GM06990 (cell line): ENCODE measurements around the gene ZBED5.

Experiments used
- DNase-seq: peaks from one replicate; pipeline ENCODE4 v3.0.0-alpha.2; 2011; ENCODE audit not compliant: insufficient read length; ENCODE audit errors: extremely low read depth
- H3K27me3 ChIP-seq: replicated peaks from 2 replicates; pipeline ENCODE4 v1.6.0; 2011; ENCODE audit warnings: low read length; ENCODE audit not compliant: control insufficient read depth, insufficient read depth
- H3K36me3 ChIP-seq: 2 replicates; pipeline ENCODE4 v1.5.1; 2011; ENCODE audit warnings: low read length; ENCODE audit not compliant: control insufficient read depth, insufficient read depth
- H3K4me3 ChIP-seq: replicated peaks from 2 replicates; pipeline ENCODE4 v1.5.1; 2011; ENCODE audit warnings: low read depth, mild to moderate bottlenecking, control low read depth, low read length
- TF ChIP-seq, protein P1 (sequence below): IDR thresholded peaks from 2 replicates; pipeline ENCODE4 v1.5.1; 2011; ENCODE audit warnings: low read length, control low read depth, mild to moderate bottlenecking, inconsistent platforms; ENCODE audit not compliant: insufficient read depth, poor library complexity, severe bottlenecking

ZBED5 gene

DNA sequence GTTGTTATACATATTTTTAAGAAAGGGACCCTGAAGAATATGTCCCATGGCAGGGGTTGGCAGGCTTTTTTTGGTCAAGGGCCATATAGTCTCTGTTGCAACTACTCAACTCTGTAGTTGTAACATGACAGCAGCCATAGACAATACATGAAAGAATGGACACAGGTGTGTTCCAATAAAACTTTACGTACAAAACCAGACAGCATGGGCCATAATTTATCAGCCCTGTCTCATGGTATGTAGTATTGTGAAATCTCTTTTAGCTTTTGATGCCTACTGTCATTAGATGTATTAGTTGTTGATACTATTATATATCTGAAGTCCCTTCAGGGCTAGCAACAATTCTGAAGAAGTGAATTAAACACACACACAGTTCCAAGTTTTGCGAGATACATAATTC, 2.6 kb downstream of the ZBED5 start:
- TF ChIP-seq, protein P1, sequence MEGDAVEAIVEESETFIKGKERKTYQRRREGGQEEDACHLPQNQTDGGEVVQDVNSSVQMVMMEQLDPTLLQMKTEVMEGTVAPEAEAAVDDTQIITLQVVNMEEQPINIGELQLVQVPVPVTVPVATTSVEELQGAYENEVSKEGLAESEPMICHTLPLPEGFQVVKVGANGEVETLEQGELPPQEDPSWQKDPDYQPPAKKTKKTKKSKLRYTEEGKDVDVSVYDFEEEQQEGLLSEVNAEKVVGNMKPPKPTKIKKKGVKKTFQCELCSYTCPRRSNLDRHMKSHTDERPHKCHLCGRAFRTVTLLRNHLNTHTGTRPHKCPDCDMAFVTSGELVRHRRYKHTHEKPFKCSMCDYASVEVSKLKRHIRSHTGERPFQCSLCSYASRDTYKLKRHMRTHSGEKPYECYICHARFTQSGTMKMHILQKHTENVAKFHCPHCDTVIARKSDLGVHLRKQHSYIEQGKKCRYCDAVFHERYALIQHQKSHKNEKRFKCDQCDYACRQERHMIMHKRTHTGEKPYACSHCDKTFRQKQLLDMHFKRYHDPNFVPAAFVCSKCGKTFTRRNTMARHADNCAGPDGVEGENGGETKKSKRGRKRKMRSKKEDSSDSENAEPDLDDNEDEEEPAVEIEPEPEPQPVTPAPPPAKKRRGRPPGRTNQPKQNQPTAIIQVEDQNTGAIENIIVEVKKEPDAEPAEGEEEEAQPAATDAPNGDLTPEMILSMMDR = no peak
- H3K36me3 ChIP-seq = peaks cover 3% of the 10 kb centered on the region
- DNase-seq = no peak
- no peaks in the 10 kb centered on the region for H3K27me3 ChIP-seq
- H3K4me3 ChIP-seq = no peak overlapping the region

DNA sequence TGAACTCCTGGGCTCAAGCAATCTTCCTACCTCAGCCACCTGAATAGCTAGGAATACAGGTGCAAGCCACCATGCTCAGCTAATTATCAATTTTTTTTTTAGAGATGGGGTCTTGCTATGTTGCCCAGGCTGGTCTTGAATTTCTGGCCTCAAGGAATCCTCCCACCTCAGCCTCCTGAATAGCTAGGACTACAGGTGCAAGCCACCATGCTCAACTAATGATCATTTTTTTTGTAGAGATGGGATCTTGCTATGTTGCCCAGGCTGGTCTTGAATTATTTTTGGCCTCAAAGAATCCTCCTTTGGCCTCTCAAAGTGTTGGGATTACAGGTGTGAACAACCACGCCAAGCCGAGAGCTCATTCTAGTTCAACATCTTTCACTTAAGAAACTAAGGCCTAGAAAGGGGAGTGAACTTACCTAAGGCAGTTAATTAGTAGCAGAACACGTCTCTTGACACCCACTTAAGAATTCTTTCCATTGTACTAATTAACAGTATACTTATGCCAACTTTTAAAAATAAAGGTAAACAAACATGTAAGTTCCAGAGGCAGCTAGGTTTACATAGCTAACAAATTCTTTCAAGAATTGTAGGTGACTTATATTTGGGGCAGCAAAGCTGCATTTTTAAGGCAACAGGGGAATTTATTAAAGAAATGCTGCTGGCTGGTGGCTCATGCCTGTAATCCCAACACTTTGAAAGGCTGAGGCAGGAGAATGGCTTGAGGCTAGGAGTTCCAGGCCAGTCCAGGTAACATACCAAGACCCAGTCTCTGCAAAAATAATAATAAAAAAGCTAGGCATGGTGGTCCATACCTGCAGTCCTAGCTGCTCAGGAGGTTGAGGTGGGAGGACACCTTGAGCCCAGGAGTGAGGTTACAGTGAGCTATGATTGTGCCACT, 9.6 kb downstream of the ZBED5 start:
- DNase-seq = no peak
- Histone ChIP-seq H3K36me3 (peaks cover 1% of the 10 kb centered on the region; the same call in 1 of the 2 replicates), H3K27me3 (no peaks in the 10 kb centered on the region), H3K4me3 (no peak overlapping the region)
- TF ChIP-seq, protein P1 = no peak

DNA sequence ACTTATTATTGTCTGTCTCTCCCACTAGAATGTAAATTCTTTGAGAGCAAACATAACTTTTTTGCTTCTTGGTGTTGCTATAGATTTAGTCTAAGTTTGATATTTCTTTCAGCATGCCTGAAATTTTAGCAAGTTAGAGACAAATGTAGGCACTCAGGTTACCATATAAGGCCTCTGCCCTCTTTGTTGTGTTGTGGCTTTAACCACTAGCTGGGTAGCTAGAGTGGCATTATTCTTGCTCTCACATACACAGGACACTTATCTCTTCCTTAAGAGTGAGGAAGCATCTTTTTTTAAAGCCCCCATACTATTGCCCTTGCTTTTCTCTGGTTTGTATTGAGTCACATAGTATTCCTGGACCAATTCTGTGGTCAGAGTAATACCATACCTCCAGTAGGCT, 11.2 kb downstream of the ZBED5 start:
- DNase-seq = no peak
- Histone ChIP-seq H3K36me3 (no peaks in the 10 kb centered on the region), H3K4me3 (no peak overlapping the region), H3K27me3 (no peaks in the 10 kb centered on the region)
- TF ChIP-seq, protein P1 = no peak

DNA sequence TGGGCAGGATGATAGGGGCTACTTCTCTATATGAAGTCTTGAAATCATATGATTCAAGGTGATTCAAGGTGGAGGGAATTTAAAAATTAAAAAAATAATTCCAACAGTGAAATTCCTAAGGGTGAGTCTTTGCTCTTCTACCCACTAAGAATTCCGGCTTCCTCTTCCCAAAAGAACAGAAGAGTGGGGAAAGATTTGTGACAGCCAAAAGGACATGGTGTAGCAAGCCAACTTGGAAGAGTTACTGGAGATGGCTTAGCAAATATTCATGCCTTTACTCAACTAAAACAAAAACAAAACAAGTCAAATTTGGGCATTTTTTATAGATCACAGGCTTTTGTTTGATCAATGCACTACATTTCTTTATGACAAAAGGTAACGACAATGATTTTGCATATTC, 12.3 kb downstream of the ZBED5 start:
- TF ChIP-seq, protein P1 = no peak
- Histone ChIP-seq H3K4me3 (no peak overlapping the region), H3K36me3 (no peaks in the 10 kb centered on the region), H3K27me3 (no peaks in the 10 kb centered on the region)
- DNase-seq = no peak

DNA sequence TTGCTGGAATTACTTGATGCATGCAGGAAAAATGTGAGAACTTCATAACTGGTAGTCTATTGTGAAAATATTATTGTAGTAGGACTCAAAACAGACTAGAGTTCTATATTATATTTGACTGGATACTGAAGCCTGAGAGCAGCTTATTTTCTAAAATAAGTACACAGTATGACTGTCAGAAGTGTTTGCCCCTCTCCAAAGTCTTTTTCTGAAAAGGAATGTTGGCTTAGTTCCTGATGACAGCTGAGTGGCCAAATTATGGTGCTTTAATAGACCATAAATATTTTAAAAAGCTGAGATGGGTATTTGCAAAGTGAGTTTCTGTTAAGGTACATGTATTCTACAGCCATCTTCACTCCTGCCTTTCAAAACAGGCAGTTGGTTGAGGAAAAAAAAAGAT, 13.1 kb downstream of the ZBED5 start:
- TF ChIP-seq, protein P1 = no peak
- no peak overlapping the region for H3K4me3 ChIP-seq
- DNase-seq = no peak
- H3K36me3 ChIP-seq = no peaks in the 10 kb centered on the region
- H3K27me3 ChIP-seq = no peaks in the 10 kb centered on the region
